Ishikawa (cell line): ENCODE data around the gene SOCS2.

Source experiments
- CEBPB ChIP-seq: IDR thresholded peaks from 2 replicates; pipeline ENCODE4 v1.6.1; 2012
- CREB1 ChIP-seq: IDR thresholded peaks from 2 replicates; pipeline ENCODE4 v1.6.1; 2012; ENCODE audit warnings: low read depth
- EGR1 ChIP-seq: IDR thresholded peaks from 2 replicates; pipeline ENCODE4 v1.6.1; 2012
- EP300 ChIP-seq: IDR thresholded peaks from 2 replicates; pipeline ENCODE4 v1.6.1; 2012; ENCODE audit warnings: borderline replicate concordance
- FOXM1 ChIP-seq: IDR thresholded peaks from 2 replicates; pipeline ENCODE4 v1.6.1; 2012; ENCODE audit warnings: low read depth, borderline replicate concordance
- NFIC ChIP-seq: IDR thresholded peaks from 2 replicates; pipeline ENCODE4 v1.6.1; 2012
- RAD21 ChIP-seq: IDR thresholded peaks from 2 replicates; pipeline ENCODE4 v1.6.1; 2012; ENCODE audit warnings: low read depth
- REST ChIP-seq: IDR thresholded peaks from 2 replicates; pipeline ENCODE4 v1.6.1; 2012; ENCODE audit warnings: low read depth, mild to moderate bottlenecking
- TAF1 ChIP-seq: IDR thresholded peaks from 2 replicates; pipeline ENCODE4 v1.6.1; 2012; ENCODE audit warnings: low read depth, mild to moderate bottlenecking
- TCF12 ChIP-seq: IDR thresholded peaks from 2 replicates; pipeline ENCODE4 v1.6.1; 2012; ENCODE audit warnings: low read depth
- TEAD4 ChIP-seq: IDR thresholded peaks from 2 replicates; pipeline ENCODE4 v1.6.1; 2012
- YY1 ChIP-seq: IDR thresholded peaks from 2 replicates; pipeline ENCODE4 v1.6.1; 2012; ENCODE audit warnings: low read depth
- ZBTB7A ChIP-seq: IDR thresholded peaks from 2 replicates; pipeline ENCODE4 v1.6.1; 2012; ENCODE audit warnings: low read depth
- TF ChIP-seq, protein P1 (sequence below): IDR thresholded peaks from 2 replicates; pipeline ENCODE4 v1.6.1; 2012
- TF ChIP-seq, protein P2 (sequence below): IDR thresholded peaks from 2 replicates; pipeline ENCODE4 v1.6.1; 2012

The SOCS2 gene

DNA sequence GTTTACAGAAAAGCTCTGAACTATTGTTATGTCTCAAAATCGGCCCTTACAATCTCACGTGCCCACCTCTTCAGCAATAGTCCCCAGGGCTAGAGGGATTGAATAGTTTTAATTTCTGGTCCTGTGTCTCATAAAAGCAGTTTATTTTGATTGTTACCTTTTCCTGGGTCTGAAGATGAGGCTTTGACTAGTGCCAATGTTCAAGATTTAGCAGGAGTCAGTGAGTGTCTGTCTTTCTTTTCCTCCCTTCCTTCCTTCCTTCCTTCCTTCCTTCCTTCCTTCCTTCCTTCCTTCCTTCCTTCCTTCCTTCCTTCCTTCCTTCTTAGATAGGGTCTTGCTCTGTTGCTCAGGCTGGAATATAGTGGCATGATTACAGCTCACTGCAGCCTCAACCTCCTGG, 24.7 kb upstream of the SOCS2 start:
- TF ChIP-seq FOXM1 (no peak), ZBTB7A (no peak), RAD21 (no peak), EGR1 (no peak), TEAD4 (no peak), NFIC (no peak), CEBPB (no peak), YY1 (no peak), CREB1 (no peak), EP300 (no peak), TAF1 (no peak), REST (no peak)
- TF ChIP-seq, protein P1, sequence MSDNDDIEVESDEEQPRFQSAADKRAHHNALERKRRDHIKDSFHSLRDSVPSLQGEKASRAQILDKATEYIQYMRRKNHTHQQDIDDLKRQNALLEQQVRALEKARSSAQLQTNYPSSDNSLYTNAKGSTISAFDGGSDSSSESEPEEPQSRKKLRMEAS: no peak
- TF ChIP-seq, protein P2, sequence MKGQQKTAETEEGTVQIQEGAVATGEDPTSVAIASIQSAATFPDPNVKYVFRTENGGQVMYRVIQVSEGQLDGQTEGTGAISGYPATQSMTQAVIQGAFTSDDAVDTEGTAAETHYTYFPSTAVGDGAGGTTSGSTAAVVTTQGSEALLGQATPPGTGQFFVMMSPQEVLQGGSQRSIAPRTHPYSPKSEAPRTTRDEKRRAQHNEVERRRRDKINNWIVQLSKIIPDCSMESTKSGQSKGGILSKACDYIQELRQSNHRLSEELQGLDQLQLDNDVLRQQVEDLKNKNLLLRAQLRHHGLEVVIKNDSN: no peak

DNA sequence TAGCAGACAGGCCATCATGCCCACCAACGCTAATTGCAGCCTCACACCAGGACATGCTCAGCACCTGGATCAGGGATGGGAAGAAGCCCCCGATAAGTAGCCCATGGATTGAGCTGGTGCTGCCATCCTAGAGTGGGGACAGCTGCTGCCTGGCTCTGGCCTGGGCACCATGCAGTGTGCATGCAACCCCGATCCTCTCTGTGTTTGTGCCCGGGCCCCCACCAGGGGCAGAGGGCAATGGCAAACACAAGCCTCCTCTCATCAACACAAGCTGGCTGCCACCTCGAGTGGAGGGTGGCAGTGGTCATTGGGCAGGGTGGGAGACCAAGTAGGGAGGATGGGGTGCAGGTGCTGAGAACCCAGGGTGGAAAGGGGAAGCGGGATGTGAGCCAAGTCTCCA, 23.3 kb upstream of the SOCS2 start:
- TF ChIP-seq, protein P2: no peak
- TF ChIP-seq NFIC (no peak), CEBPB (no peak), EP300 (no peak), CREB1 (no peak), FOXM1 (no peak)

- no peak for TF ChIP-seq REST
- TF ChIP-seq RAD21: no peak
- no peak for TF ChIP-seq FOXM1
- TF ChIP-seq, protein P1: no peak
- no peak for TF ChIP-seq TCF12
- no peak for TF ChIP-seq EP300
- no peak for TF ChIP-seq CREB1
- no peak for TF ChIP-seq EGR1
- TF ChIP-seq CEBPB: no peak
- no peak for TF ChIP-seq TAF1
Measured at GRCh38 chr12:93550748-93551611, 21.5 kb upstream of the SOCS2 start.

GRCh38 chr12:93552427-93552826, 20.0 kb upstream of the SOCS2 start:
- TF ChIP-seq TEAD4 (no peak), EGR1 (no peak), REST (no peak), TCF12 (no peak), FOXM1 (no peak), EP300 (no peak), CREB1 (no peak), NFIC (no peak)
- TF ChIP-seq, protein P1: no peak
